Panc1 (cell line): ENCODE results near the gene CXXC1. TPM values are rescaled to one million over a fixed set of nuclear protein-coding genes. Genes with fewer than 3 reads are reported as not detected.

ENCODE experiments used
- ATAC-seq: fragments of 200-7000 bp; cut with Tn5 transposase; 2 replicates; pipeline ENCODE4 v1.9.1; 2020; ENCODE audit warnings: mild to moderate bottlenecking, moderate library complexity
- BruUV-seq: library from RNA; stranded (reverse); fragments of 400-500 nt; replicated peaks from 2 replicates; lab custom pipeline; 2021; lab: Mats Ljungman, UMichigan
- CTCF ChIA-PET: fragments of 300-600 bp; sonication (Branson Sonifier 250); formaldehyde crosslinking; loops from one replicate; lab custom pipeline; 2022; ENCODE audit warnings: antibody characterized with exemption; lab: Charles Lee
- POLR2A ChIA-PET: fragments of 300-600 bp; sonication (Branson Sonifier 250); formaldehyde crosslinking; loops from one replicate; lab custom pipeline; 2022; ENCODE audit warnings: antibody characterized with exemption; lab: Charles Lee
- DNase-seq: peaks from one replicate; pipeline ENCODE4 v3.0.0-alpha.2; 2010; ENCODE audit warnings: low read depth, low spot score
- H3K27ac ChIP-seq: 2 replicates; pipeline ENCODE4 v1.5.1; 2011; ENCODE audit warnings: mild to moderate bottlenecking, low read length, inconsistent platforms
- H3K27me3 ChIP-seq: fragments of 200-500 bp; sonication (Bioruptor generic); 2 replicates; pipeline ENCODE4 v1.6.0; 2014; ENCODE audit warnings: low read length, inconsistent platforms; ENCODE audit not compliant: control insufficient read depth, insufficient read depth
- H3K36me3 ChIP-seq: fragments of 200-500 bp; sonication (Bioruptor generic); 2 replicates; pipeline ENCODE4 v1.5.1; 2014; ENCODE audit warnings: inconsistent platforms, mild to moderate bottlenecking, low read length, moderate library complexity; ENCODE audit not compliant: control insufficient read depth, insufficient read depth
- H3K4me1 ChIP-seq: 2 replicates; pipeline ENCODE4 v1.5.1; 2011; ENCODE audit warnings: inconsistent platforms, mild to moderate bottlenecking, low read length, moderate library complexity; ENCODE audit not compliant: control insufficient read depth, insufficient read depth
- H3K4me3 ChIP-seq, 2 experiments: 2 replicates each; pipeline ENCODE4 v1.5.1; 2011 to 2012; ENCODE audit warnings: low read depth in 2 of 2, low read length in 2 of 2, mild to moderate bottlenecking in 2 of 2, inconsistent platforms in 1 of 2, moderate library complexity in 1 of 2
- H3K9me3 ChIP-seq: fragments of 200-500 bp; sonication (Bioruptor generic); 2 replicates; pipeline ENCODE4 v1.5.1; 2014; ENCODE audit warnings: low read depth, mild to moderate bottlenecking, inconsistent platforms, low read length, moderate library complexity; ENCODE audit not compliant: control insufficient read depth, insufficient read depth
- CTCF ChIP-seq: fragments of 450-650 bp; IDR thresholded peaks from 2 replicates; pipeline ENCODE4 v1.5.1; 2017; ENCODE audit warnings: mild to moderate bottlenecking
- POLR2AphosphoS5 ChIP-seq: IDR thresholded peaks from 2 replicates; pipeline ENCODE4 v1.6.1; 2012; ENCODE audit warnings: mild to moderate bottlenecking, low read depth, low read length, moderate library complexity
- REST ChIP-seq, 2 experiments: IDR thresholded peaks; 2 replicates each; pipeline ENCODE4 v1.6.1; 2011 to 2012; ENCODE audit warnings: low read depth in 2 of 2, control low read depth in 1 of 2, low read length in 1 of 2, mild to moderate bottlenecking in 1 of 2, moderate library complexity in 1 of 2; ENCODE audit not compliant: insufficient read depth in 1 of 2
- SIN3A ChIP-seq: IDR thresholded peaks from 2 replicates; pipeline ENCODE4 v1.6.1; 2012; ENCODE audit warnings: low read depth, mild to moderate bottlenecking, low read length, moderate library complexity, borderline replicate concordance; ENCODE audit not compliant: insufficient read depth
- TCF7L2 ChIP-seq: IDR thresholded peaks from 2 replicates; pipeline ENCODE4 v1.6.1; 2011; ENCODE audit warnings: mild to moderate bottlenecking, low read depth, low read length, inconsistent platforms
- in situ Hi-C: cut with HindIII; loops from 2 replicates; pipeline ENCODE4 v1.10.0; 2016; ENCODE audit warnings: low sequenced_read_pairs, low pct_unique_long_range_greater_than_20kb
- intact Hi-C: fragments of 100-400 bp; cut with micrococcal nuclease; formaldehyde crosslinking; loops from one replicate; pipeline ENCODE4 v1.10.0; 2022; ENCODE audit not compliant: unreplicated experiment
- total RNA-seq: library from RNA; stranded (reverse); gene quantifications from one replicate; pipeline ENCODE4 v1.2.1, GENCODE V29; 2021; ENCODE audit not compliant: unreplicated experiment

Gene CXXC1
- total RNA-seq, 1 experiment from 2014 or later, result 60.8 TPM

- in situ Hi-C loops (no loop called here), intact Hi-C loops (no loop called here)
- Histone ChIP-seq H3K27me3 (no peaks in the 10 kb centered on the region), H3K4me3 (no peak overlapping the region), H3K4me1 (no peaks in the 10 kb centered on the region), H3K27ac (no peak overlapping the region), H3K9me3 (no peaks in the 10 kb centered on the region), H3K36me3 (peaks cover 2% of the 10 kb centered on the region)
- DNase-seq (no peak), ATAC-seq (no peak)
- CTCF ChIA-PET, result no interaction called here
- BruUV-seq, result no TSS peak
- no peak for TF ChIP-seq TCF7L2
- TF ChIP-seq CTCF, result no peak
- no peak for TF ChIP-seq REST (IDR thresholded peaks at IDR 0.05; ENCODE audit: insufficient read depth in 1 of 2, low read depth in 2 of 2, low read length in 1 of 2)
- TF ChIP-seq SIN3A, result no peak
- POLR2A ChIA-PET, result no interaction called here
Measured at GRCh38 chr18:50273203-50274043, 14.1 kb downstream of the CXXC1 start.

DNA sequence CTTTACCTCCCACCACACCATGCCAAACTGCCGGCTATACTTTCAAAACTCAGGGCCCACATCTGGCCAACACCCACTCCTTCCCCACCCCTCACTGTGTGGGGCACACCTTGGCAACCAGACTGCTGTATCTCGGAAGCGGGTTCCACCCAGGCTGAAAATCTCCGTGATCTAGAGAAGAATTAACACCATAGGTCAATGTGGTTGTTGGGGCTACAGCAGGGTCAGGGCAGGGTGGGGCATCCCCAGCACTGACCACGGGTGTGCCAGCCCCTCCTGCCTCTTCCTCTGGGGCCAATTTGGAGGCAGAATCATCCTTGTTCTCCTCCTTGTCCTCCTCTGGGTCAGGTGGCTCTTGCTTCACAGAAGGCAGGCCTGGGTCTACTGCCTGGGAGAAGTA is 14.9 kb downstream of the CXXC1 start:
- no peak for TF ChIP-seq SIN3A
- TF ChIP-seq POLR2AphosphoS5, result no peak
- no peak for TF ChIP-seq TCF7L2
- TF ChIP-seq CTCF, result no peak
- no peak for TF ChIP-seq REST (IDR thresholded peaks at IDR 0.05; ENCODE audit: insufficient read depth in 1 of 2, low read depth in 2 of 2, low read length in 1 of 2)
- no peak for ATAC-seq
- Histone ChIP-seq H3K27ac (no peak overlapping the region), H3K36me3 (peaks cover 2% of the 10 kb centered on the region), H3K4me3 (no peak overlapping the region), H3K9me3 (no peaks in the 10 kb centered on the region), H3K27me3 (no peaks in the 10 kb centered on the region), H3K4me1 (no peaks in the 10 kb centered on the region)
- no peak for DNase-seq
- intact Hi-C loops, result no loop called here
- POLR2A ChIA-PET, result no interaction called here
- BruUV-seq, result no TSS peak
- CTCF ChIA-PET, result no interaction called here
- in situ Hi-C loops, result no loop called here
